Suprapubic skin (tissue), 4 donors: ENCODE results near the gene RNF6. TPM values are rescaled to one million over a fixed set of nuclear protein-coding genes. Genes with fewer than 3 reads are reported as not detected.

ENCODE experiments used
- DNase-seq, 2 donors: peaks; one replicate each; pipeline ENCODE4 v3.0.0-alpha.2; 2019; ENCODE audit warnings: low spot score in 2 of 2
- H3K27ac ChIP-seq: fragments of 200-600 bp; sonication (generic); one replicate; pipeline ENCODE4 v1.5.1; 2019
- H3K27me3 ChIP-seq: fragments of 200-600 bp; sonication (generic); one replicate; pipeline ENCODE4 v1.5.1; 2019
- H3K36me3 ChIP-seq: fragments of 200-600 bp; sonication (generic); one replicate; pipeline ENCODE4 v1.5.1; 2019
- H3K4me1 ChIP-seq: fragments of 200-600 bp; sonication (generic); one replicate; pipeline ENCODE4 v1.5.1; 2019
- H3K4me3 ChIP-seq: fragments of 200-600 bp; sonication (generic); one replicate; pipeline ENCODE4 v1.5.1; 2019; ENCODE audit warnings: mild to moderate bottlenecking
- H3K9me3 ChIP-seq: fragments of 200-600 bp; sonication (generic); one replicate; pipeline ENCODE4 v1.5.1; 2019
- CTCF ChIP-seq, 2 donors: fragments of 200-600 bp in 1 of 2; fragments of 450-650 bp in 1 of 2; sonication (generic) in 1 of 2; IDR thresholded peaks; one replicate each; pipeline ENCODE4 v1.5.1; 2016 to 2019; ENCODE audit warnings: antibody characterized with exemption in 2 of 2, mild to moderate bottlenecking in 1 of 2, moderate library complexity in 1 of 2
- EP300 ChIP-seq: sonication (generic); formaldehyde crosslinking; IDR thresholded peaks from one replicate; pipeline ENCODE4 v1.6.1; 2017; ENCODE audit warnings: antibody characterized with exemption
- POLR2A ChIP-seq, 2 donors: fragments of 450-650 bp; IDR thresholded peaks; one replicate each; pipeline ENCODE4 v1.6.1; 2017; ENCODE audit warnings: antibody characterized with exemption in 2 of 2, mild to moderate bottlenecking in 2 of 2, moderate library complexity in 2 of 2
- POLR2AphosphoS5 ChIP-seq, 3 donors: sonication (generic); formaldehyde crosslinking; IDR thresholded peaks; one replicate each; pipeline ENCODE4 v1.6.1; 2017; ENCODE audit warnings: antibody characterized with exemption in 3 of 3
- WGBS: methylation state at CpG from one replicate; pipeline ENCODE4 v1.1.5; 2018; 5-methylcytosine and 5-hydroxymethylcytosine counted together
- total RNA-seq, 4 donors: library from RNA; depleted of rRNA; stranded (reverse); fragments of >200 nt; gene quantifications; one replicate each; pipeline ENCODE4 v1.1.0, GENCODE V29; 2016

Gene RNF6
- total RNA-seq, 4 donors from 2014 or later, result 18.2 to 30.6 (median 25.0) TPM

- DNase-seq, result no peak
- Histone ChIP-seq H3K9me3 (no peaks in the 10 kb centered on the region), H3K27ac (peak overlapping the region; percentile 87), H3K27me3 (no peaks in the 10 kb centered on the region), H3K4me3 (peak overlapping the region; percentile 75), H3K4me1 (peaks cover 17% of the 10 kb centered on the region), H3K36me3 (no peaks in the 10 kb centered on the region)
- WGBS, result 31% methylated on average over 8 of the region's 8 CpGs
- TF ChIP-seq EP300 (no peak), POLR2A (IDR thresholded peaks at IDR 0.05) (no peak), CTCF (IDR thresholded peaks at IDR 0.05) (no peak), POLR2AphosphoS5 (IDR thresholded peaks at IDR 0.05) (no peak)
Measured at GRCh38 chr13:26185720-26186117, 36.4 kb downstream of the RNF6 start.

GRCh38 chr13:26184791-26185250, 37.3 kb downstream of the RNF6 start:
- H3K36me3 ChIP-seq, result no peaks in the 10 kb centered on the region
- peak; percentile 56 to 89 for TF ChIP-seq CTCF (IDR thresholded peaks at IDR 0.05)
- TF ChIP-seq POLR2AphosphoS5 (IDR thresholded peaks at IDR 0.05), result no peak
- TF ChIP-seq EP300, result no peak
- DNase-seq, result no peak
- no peak overlapping the region for H3K27ac ChIP-seq
- H3K27me3 ChIP-seq, result no peaks in the 10 kb centered on the region
- 59% methylated on average over 8 of the region's 8 CpGs for WGBS
- no peaks in the 10 kb centered on the region for H3K9me3 ChIP-seq
- H3K4me1 ChIP-seq, result peaks cover 17% of the 10 kb centered on the region
- H3K4me3 ChIP-seq, result no peak overlapping the region

GRCh38 chr13:26183416-26183815, 38.7 kb downstream of the RNF6 start:
- no peaks in the 10 kb centered on the region for H3K9me3 ChIP-seq
- WGBS, result 88% methylated on average over 2 of the region's 2 CpGs
- H3K36me3 ChIP-seq, result no peaks in the 10 kb centered on the region
- H3K27me3 ChIP-seq, result no peaks in the 10 kb centered on the region
- TF ChIP-seq POLR2AphosphoS5 (IDR thresholded peaks at IDR 0.05) (no peak), CTCF (IDR thresholded peaks at IDR 0.05) (no peak)
- no peak for DNase-seq
- no peak overlapping the region for H3K27ac ChIP-seq
- H3K4me3 ChIP-seq, result no peak overlapping the region
- H3K4me1 ChIP-seq, result peaks cover 17% of the 10 kb centered on the region

- Histone ChIP-seq H3K9me3 (no peaks in the 10 kb centered on the region), H3K4me1 (no peaks in the 10 kb centered on the region), H3K4me3 (no peak overlapping the region), H3K27ac (no peak overlapping the region), H3K36me3 (no peaks in the 10 kb centered on the region), H3K27me3 (no peaks in the 10 kb centered on the region)
- DNase-seq, result no peak
- no peak for TF ChIP-seq EP300
- TF ChIP-seq POLR2A (IDR thresholded peaks at IDR 0.05), result no peak
- no peak for TF ChIP-seq POLR2AphosphoS5 (IDR thresholded peaks at IDR 0.05)
- TF ChIP-seq CTCF (IDR thresholded peaks at IDR 0.05), result no peak
- WGBS, result 65% methylated on average over 2 of the region's 2 CpGs
Measured at GRCh38 chr13:26179344-26179743, 42.8 kb downstream of the RNF6 start.

- no peak overlapping the region for H3K4me3 ChIP-seq
- DNase-seq, result no peak
- TF ChIP-seq POLR2AphosphoS5 (IDR thresholded peaks at IDR 0.05), result no peak
- no peak for TF ChIP-seq CTCF (IDR thresholded peaks at IDR 0.05)
- TF ChIP-seq POLR2A (IDR thresholded peaks at IDR 0.05), result no peak
- TF ChIP-seq EP300, result no peak
- 63% methylated on average over 3 of the region's 3 CpGs for WGBS
- H3K36me3 ChIP-seq, result no peaks in the 10 kb centered on the region
- no peak overlapping the region for H3K27ac ChIP-seq
- peaks cover 8% of the 10 kb centered on the region for H3K27me3 ChIP-seq
- no peaks in the 10 kb centered on the region for H3K9me3 ChIP-seq
- no peaks in the 10 kb centered on the region for H3K4me1 ChIP-seq
Measured at GRCh38 chr13:26168835-26169234, 53.3 kb downstream of the RNF6 start.
